ENCODE results near the gene ZC3H13.

ZC3H13 gene

DNA sequence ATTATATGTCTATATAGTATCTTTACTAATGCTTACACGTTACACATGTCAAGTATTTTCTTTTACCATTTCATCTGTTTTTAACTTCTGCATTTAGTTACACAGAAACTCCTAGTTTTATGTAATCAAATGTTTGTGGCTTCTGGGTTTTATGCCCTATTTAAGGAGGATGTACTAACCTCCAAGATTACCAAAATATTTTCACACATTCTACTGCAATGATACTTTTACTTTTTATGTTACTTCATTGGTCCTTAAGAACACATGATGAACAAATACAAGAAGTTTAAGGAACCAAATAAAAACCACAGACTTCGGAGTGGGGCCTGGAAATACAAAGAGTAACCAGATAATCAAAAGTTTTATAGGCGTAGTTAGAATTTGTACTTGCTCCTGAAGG is 37.2 kb downstream of the ZC3H13 start:
- Histone ChIP-seq H3K23ac (ENCODE audit: low read length) (no peak overlapping the region), H2BK5ac (ENCODE audit: low read length) (no peak overlapping the region), H3K27ac (ENCODE audit: low read depth, low read length) (no peak overlapping the region), H3K4me2 (ENCODE audit: low read length) (no peak overlapping the region), H2BK15ac (replicated peaks; ENCODE audit: low read depth) (no peak overlapping the region), H3K36me3 (ENCODE audit: control insufficient read depth, insufficient read depth, low read length) (no peaks in the 10 kb centered on the region), H4K5ac (ENCODE audit: low read length) (no peak overlapping the region), H4K8ac (ENCODE audit: low read depth, low read length) (no peak overlapping the region), H3K4me1 (ENCODE audit: control insufficient read depth, low read depth, low read length) (no peaks in the 10 kb centered on the region), H3K27me3 (ENCODE audit: insufficient read depth, low read length, poor library complexity) (no peaks in the 10 kb centered on the region), H3K56ac (ENCODE audit: low read length) (no peak overlapping the region), H3K9ac (ENCODE audit: low read length) (no peak overlapping the region), H3K18ac (ENCODE audit: low read length) (no peak overlapping the region), H3K4ac (ENCODE audit: low read depth, low read length) (no peak overlapping the region), H2BK120ac (ENCODE audit: low read depth, low read length) (no peak overlapping the region), H3K79me1 (ENCODE audit: low read length) (no peaks in the 10 kb centered on the region), H3K4me3 (ENCODE audit: low read length) (no peak overlapping the region), H2AK5ac (ENCODE audit: low read length) (no peak overlapping the region), H3K79me2 (ENCODE audit: control insufficient read depth, insufficient read depth, low read length) (no peaks in the 10 kb centered on the region)
- no CpG with 5 or more reads among the region's 3 CpGs for WGBS (ENCODE audit: extremely low coverage, insufficient coverage, low lambda C conversion rate)
- no peak for DNase-seq

GRCh38 chr13:46012404-46012803 is 40.1 kb downstream of the ZC3H13 start:
- Histone ChIP-seq H2BK15ac (replicated peaks; ENCODE audit: low read depth) (no peak overlapping the region), H2AK5ac (ENCODE audit: low read length) (no peak overlapping the region), H3K23ac (ENCODE audit: low read length) (no peak overlapping the region), H2BK120ac (ENCODE audit: low read depth, low read length) (no peak overlapping the region), H3K56ac (ENCODE audit: low read length) (no peak overlapping the region), H2BK5ac (ENCODE audit: low read length) (no peak overlapping the region), H3K18ac (ENCODE audit: low read length) (no peak overlapping the region), H3K27ac (ENCODE audit: low read depth, low read length) (no peak overlapping the region), H3K4me3 (ENCODE audit: low read length) (no peak overlapping the region), H4K8ac (ENCODE audit: low read depth, low read length) (no peak overlapping the region), H3K79me2 (ENCODE audit: control insufficient read depth, insufficient read depth, low read length) (no peaks in the 10 kb centered on the region), H3K9ac (ENCODE audit: low read length) (no peak overlapping the region), H3K4me2 (ENCODE audit: low read length) (no peak overlapping the region), H3K36me3 (ENCODE audit: control insufficient read depth, insufficient read depth, low read length) (no peaks in the 10 kb centered on the region), H3K27me3 (ENCODE audit: insufficient read depth, low read length, poor library complexity) (no peaks in the 10 kb centered on the region), H3K4me1 (ENCODE audit: control insufficient read depth, low read depth, low read length) (no peaks in the 10 kb centered on the region), H3K79me1 (ENCODE audit: low read length) (no peaks in the 10 kb centered on the region), H3K4ac (ENCODE audit: low read depth, low read length) (no peak overlapping the region), H4K5ac (ENCODE audit: low read length) (no peak overlapping the region)
- DNase-seq = no peak

DNA sequence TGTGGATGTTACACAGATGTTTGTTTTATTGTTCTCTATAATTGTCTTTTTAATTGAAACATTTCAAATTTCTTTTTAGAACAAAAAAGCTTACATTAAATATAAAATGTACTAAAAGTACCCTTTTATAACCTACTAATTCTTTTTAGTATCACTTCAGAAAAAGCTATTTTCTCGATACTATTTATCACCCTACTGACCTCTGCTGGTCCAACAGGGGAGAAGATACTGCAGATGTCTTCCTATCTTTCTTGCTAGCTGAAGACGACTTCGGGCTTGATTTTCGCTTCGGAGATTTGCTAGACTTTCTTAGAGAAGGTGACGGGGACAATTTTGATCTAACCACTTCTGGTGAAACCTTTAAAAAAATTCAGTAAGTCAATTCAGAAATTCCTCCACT is 42.4 kb downstream of the ZC3H13 start:
- Histone ChIP-seq H3K56ac (ENCODE audit: low read length) (no peak overlapping the region), H4K8ac (ENCODE audit: low read depth, low read length) (no peak overlapping the region), H3K79me2 (ENCODE audit: control insufficient read depth, insufficient read depth, low read length) (no peaks in the 10 kb centered on the region), H3K18ac (ENCODE audit: low read length) (no peak overlapping the region), H3K36me3 (ENCODE audit: control insufficient read depth, insufficient read depth, low read length) (no peaks in the 10 kb centered on the region), H3K23ac (ENCODE audit: low read length) (no peak overlapping the region), H3K4me1 (ENCODE audit: control insufficient read depth, low read depth, low read length) (no peaks in the 10 kb centered on the region), H3K4ac (ENCODE audit: low read depth, low read length) (no peak overlapping the region), H2AK5ac (ENCODE audit: low read length) (no peak overlapping the region), H3K27ac (ENCODE audit: low read depth, low read length) (no peak overlapping the region), H4K5ac (ENCODE audit: low read length) (no peak overlapping the region), H2BK5ac (ENCODE audit: low read length) (no peak overlapping the region), H3K79me1 (ENCODE audit: low read length) (no peaks in the 10 kb centered on the region), H3K4me3 (ENCODE audit: low read length) (no peak overlapping the region), H2BK120ac (ENCODE audit: low read depth, low read length) (no peak overlapping the region), H3K27me3 (ENCODE audit: insufficient read depth, low read length, poor library complexity) (no peaks in the 10 kb centered on the region), H2BK15ac (replicated peaks; ENCODE audit: low read depth) (no peak overlapping the region), H3K9ac (ENCODE audit: low read length) (no peak overlapping the region), H3K4me2 (ENCODE audit: low read length) (no peak overlapping the region)
- no CpG with 5 or more reads among the region's 6 CpGs for WGBS (ENCODE audit: extremely low coverage, insufficient coverage, low lambda C conversion rate)
- DNase-seq = peak; percentile 51

- H3K27me3 ChIP-seq (ENCODE audit: insufficient read depth, low read length, poor library complexity) = no peaks in the 10 kb centered on the region
- no peaks in the 10 kb centered on the region for H3K36me3 ChIP-seq (ENCODE audit: control insufficient read depth, insufficient read depth, low read length)
- no peak overlapping the region for H4K5ac ChIP-seq (ENCODE audit: low read length)
- H3K9ac ChIP-seq (ENCODE audit: low read length) = no peak overlapping the region
- no peak overlapping the region for H3K4me2 ChIP-seq (ENCODE audit: low read length)
- H2BK5ac ChIP-seq (ENCODE audit: low read length) = no peak overlapping the region
- no peak overlapping the region for H3K23ac ChIP-seq (ENCODE audit: low read length)
- H2BK120ac ChIP-seq (ENCODE audit: low read depth, low read length) = no peak overlapping the region
- H3K79me1 ChIP-seq (ENCODE audit: low read length) = no peaks in the 10 kb centered on the region
- no peak for DNase-seq
- no peak overlapping the region for H2BK15ac ChIP-seq (replicated peaks; ENCODE audit: low read depth)
- H3K18ac ChIP-seq (ENCODE audit: low read length) = no peak overlapping the region
- H3K56ac ChIP-seq (ENCODE audit: low read length) = no peak overlapping the region
- no peak overlapping the region for H3K4ac ChIP-seq (ENCODE audit: low read depth, low read length)
- no peak overlapping the region for H3K4me3 ChIP-seq (ENCODE audit: low read length)
- no peaks in the 10 kb centered on the region for H3K79me2 ChIP-seq (ENCODE audit: control insufficient read depth, insufficient read depth, low read length)
- H2AK5ac ChIP-seq (ENCODE audit: low read length) = no peak overlapping the region
- H3K27ac ChIP-seq (ENCODE audit: low read depth, low read length) = no peak overlapping the region
- no CpG with 5 or more reads among the region's 2 CpGs for WGBS (ENCODE audit: extremely low coverage, insufficient coverage, low lambda C conversion rate)
- H3K4me1 ChIP-seq (ENCODE audit: control insufficient read depth, low read depth, low read length) = no peaks in the 10 kb centered on the region
- H4K8ac ChIP-seq (ENCODE audit: low read depth, low read length) = no peak overlapping the region
Observed at GRCh38 chr13:46008631-46009030, 43.9 kb downstream of the ZC3H13 start.

- no peak overlapping the region for H3K27ac ChIP-seq (ENCODE audit: low read depth, low read length)
- no peak overlapping the region for H3K4me2 ChIP-seq (ENCODE audit: low read length)
- H3K36me3 ChIP-seq (ENCODE audit: control insufficient read depth, insufficient read depth, low read length) = no peaks in the 10 kb centered on the region
- no peaks in the 10 kb centered on the region for H3K79me2 ChIP-seq (ENCODE audit: control insufficient read depth, insufficient read depth, low read length)
- H3K27me3 ChIP-seq (ENCODE audit: insufficient read depth, low read length, poor library complexity) = no peaks in the 10 kb centered on the region
- no peak overlapping the region for H4K5ac ChIP-seq (ENCODE audit: low read length)
- H3K18ac ChIP-seq (ENCODE audit: low read length) = no peak overlapping the region
- H2AK5ac ChIP-seq (ENCODE audit: low read length) = no peak overlapping the region
- H2BK15ac ChIP-seq (replicated peaks; ENCODE audit: low read depth) = no peak overlapping the region
- H2BK5ac ChIP-seq (ENCODE audit: low read length) = no peak overlapping the region
- H3K56ac ChIP-seq (ENCODE audit: low read length) = no peak overlapping the region
- H3K4me3 ChIP-seq (ENCODE audit: low read length) = no peak overlapping the region
- no peak overlapping the region for H4K8ac ChIP-seq (ENCODE audit: low read depth, low read length)
- no peak overlapping the region for H2BK120ac ChIP-seq (ENCODE audit: low read depth, low read length)
- no peak overlapping the region for H3K4ac ChIP-seq (ENCODE audit: low read depth, low read length)
- peaks cover 1% of the 10 kb centered on the region for H3K79me1 ChIP-seq (ENCODE audit: low read length)
- H3K9ac ChIP-seq (ENCODE audit: low read length) = no peak overlapping the region
- no peak for DNase-seq
- WGBS (ENCODE audit: extremely low coverage, insufficient coverage, low lambda C conversion rate) = no CpG with 5 or more reads among the region's 6 CpGs
- no peak overlapping the region for H3K23ac ChIP-seq (ENCODE audit: low read length)
- no peaks in the 10 kb centered on the region for H3K4me1 ChIP-seq (ENCODE audit: control insufficient read depth, low read depth, low read length)
Observed at GRCh38 chr13:46006688-46007452, 45.7 kb downstream of the ZC3H13 start.

DNA sequence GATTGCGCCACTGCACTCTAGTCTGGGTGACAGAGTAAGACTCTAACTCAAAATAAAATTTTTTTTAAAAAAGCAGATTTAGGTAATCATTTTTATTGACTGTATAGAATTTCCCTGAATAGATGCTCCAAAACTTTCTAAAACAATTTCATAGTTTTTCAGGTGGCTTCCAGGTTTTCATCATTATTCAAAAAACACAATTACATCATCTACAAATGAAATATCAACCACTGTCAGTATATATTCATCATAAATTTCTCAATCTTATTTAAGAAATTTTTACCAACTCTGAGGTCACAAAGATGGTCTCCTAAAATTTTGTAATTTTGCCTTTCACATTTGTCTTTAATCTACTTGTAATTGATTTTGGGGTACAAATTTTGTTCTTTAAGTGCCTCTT is 48.1 kb downstream of the ZC3H13 start:
- Histone ChIP-seq H2AK5ac (ENCODE audit: low read length) (no peak overlapping the region), H3K79me2 (ENCODE audit: control insufficient read depth, insufficient read depth, low read length) (no peaks in the 10 kb centered on the region), H3K56ac (ENCODE audit: low read length) (no peak overlapping the region), H2BK15ac (replicated peaks; ENCODE audit: low read depth) (no peak overlapping the region), H3K79me1 (ENCODE audit: low read length) (peaks cover 1% of the 10 kb centered on the region), H3K9ac (ENCODE audit: low read length) (no peak overlapping the region), H2BK5ac (ENCODE audit: low read length) (no peak overlapping the region), H3K4me3 (ENCODE audit: low read length) (no peak overlapping the region), H3K27ac (ENCODE audit: low read depth, low read length) (no peak overlapping the region), H3K4me1 (ENCODE audit: control insufficient read depth, low read depth, low read length) (no peaks in the 10 kb centered on the region), H3K36me3 (ENCODE audit: control insufficient read depth, insufficient read depth, low read length) (no peaks in the 10 kb centered on the region), H3K18ac (ENCODE audit: low read length) (no peak overlapping the region), H2BK120ac (ENCODE audit: low read depth, low read length) (no peak overlapping the region), H3K4ac (ENCODE audit: low read depth, low read length) (no peak overlapping the region), H4K8ac (ENCODE audit: low read depth, low read length) (no peak overlapping the region), H4K5ac (ENCODE audit: low read length) (no peak overlapping the region), H3K27me3 (ENCODE audit: insufficient read depth, low read length, poor library complexity) (no peaks in the 10 kb centered on the region), H3K4me2 (ENCODE audit: low read length) (no peak overlapping the region), H3K23ac (ENCODE audit: low read length) (no peak overlapping the region)
- no peak for DNase-seq
- WGBS (ENCODE audit: extremely low coverage, insufficient coverage, low lambda C conversion rate) = no CpG with 5 or more reads among the region's 1 CpG
